ENCODE measurements around the gene DHRS4L2.
"Not testable (repeated sequence)": the region's sequence is repeated elsewhere in the genome, so short reads cannot be mapped to it uniquely, and the experiment has no call there.

The DHRS4L2 gene

GRCh38 chr14:23988607-23989363 lies at the start of gene DHRS4L2:
DHRS4L2 (plus strand) TSS chr14:23988929; CDS start chr14:23988948, 19 bp downstream.
- CTCF ChIA-PET = interaction anchor here (0.9 to 2.7 kb wide), 6 partner anchors 47 to 120 kb away, joined by 3 to 8 read pairs (median 4); no protein-coding TSS in a partner anchor
- peak; percentile 73 for DNase-seq (ENCODE audit: extremely low spot score)
- POLR2A ChIA-PET = interaction anchor here (0.6 kb wide), 1 partner anchor 1623 kb away, joined by 4 read pairs; no protein-coding TSS in a partner anchor

- DNase-seq (ENCODE audit: extremely low spot score) = no peak
- TF ChIP-seq CTCF (IDR thresholded peaks at IDR 0.05; ENCODE audit: control extremely low read depth, extremely low read depth, low read depth, missing control alignments) = no peak
- ChIA-PET POLR2A (no interaction called here), CTCF (interaction anchor here (1.2 kb wide), 1 partner anchor 308 kb away, joined by 3 read pairs; no protein-coding TSS in a partner anchor)
Observed at GRCh38 chr14:23939607-23940326, 49.0 kb upstream of the DHRS4L2 start.

GRCh38 chr14:23941230-23941629 lies 47.5 kb upstream of the DHRS4L2 start:
- ChIA-PET CTCF (interaction anchor here (0.7 to 1.5 kb wide), 6 partner anchors 11 to 352 kb away, joined by 3 to 6 read pairs (median 4); partner anchors contain the start of gene DHRS4), POLR2A (no interaction called here)
- DNase-seq (ENCODE audit: extremely low spot score) = no peak
- TF ChIP-seq CTCF (IDR thresholded peaks at IDR 0.05; ENCODE audit: control extremely low read depth, extremely low read depth, low read depth, missing control alignments) = no peak

- no peak for TF ChIP-seq CTCF (IDR thresholded peaks at IDR 0.05; ENCODE audit: control extremely low read depth, extremely low read depth, low read depth, missing control alignments)
- no peak for DNase-seq (ENCODE audit: extremely low spot score)
- ChIA-PET POLR2A (no interaction called here), CTCF (interaction anchor here (0.7 to 1.5 kb wide), 7 partner anchors 11 to 353 kb away, joined by 3 to 6 read pairs (median 4); partner anchors contain the start of gene DHRS4)
Observed at GRCh38 chr14:23941669-23942068, 47.1 kb upstream of the DHRS4L2 start.

GRCh38 chr14:23942587-23942986 lies 46.1 kb upstream of the DHRS4L2 start:
- DNase-seq (ENCODE audit: extremely low spot score) = no peak
- CTCF ChIA-PET = interaction anchor here (1.1 to 1.9 kb wide), 5 partner anchors 32 to 353 kb away, joined by 3 to 7 read pairs (median 3); no protein-coding TSS in a partner anchor
- POLR2A ChIA-PET = no interaction called here
- TF ChIP-seq CTCF (IDR thresholded peaks at IDR 0.05; ENCODE audit: control extremely low read depth, extremely low read depth, low read depth, missing control alignments) = no peak

- CTCF ChIA-PET; DNase-seq (ENCODE audit: extremely low spot score); POLR2A ChIA-PET: not testable (repeated sequence)
Observed at GRCh38 chr14:23949069-23949468, 39.7 kb upstream of the DHRS4L2 start.

GRCh38 chr14:23950411-23951135 lies 38.2 kb upstream of the DHRS4L2 start:
- no peak for TF ChIP-seq CTCF (IDR thresholded peaks at IDR 0.05; ENCODE audit: control extremely low read depth, extremely low read depth, low read depth, missing control alignments)
- ChIA-PET POLR2A (no interaction called here), CTCF (no interaction called here)
- no peak for DNase-seq (ENCODE audit: extremely low spot score)

- POLR2A ChIA-PET; DNase-seq (ENCODE audit: extremely low spot score); CTCF ChIA-PET: not testable (repeated sequence)
Observed at GRCh38 chr14:23951136-23951466, 37.6 kb upstream of the DHRS4L2 start.

All from GM10248 (cell line).